Stimulated activated CD8-positive, alpha-beta memory T cell treated with anti-CD3 and anti-CD28 coated beads, Interleukin-4, amount 100 ng/mL, for 48 hours (primary cell): ENCODE measurements around the gene XXYLT1.

Experiments used
- DNase-seq: peaks from one replicate; pipeline ENCODE4 v3.0.0-alpha.2; 2020

The XXYLT1 gene

DNA sequence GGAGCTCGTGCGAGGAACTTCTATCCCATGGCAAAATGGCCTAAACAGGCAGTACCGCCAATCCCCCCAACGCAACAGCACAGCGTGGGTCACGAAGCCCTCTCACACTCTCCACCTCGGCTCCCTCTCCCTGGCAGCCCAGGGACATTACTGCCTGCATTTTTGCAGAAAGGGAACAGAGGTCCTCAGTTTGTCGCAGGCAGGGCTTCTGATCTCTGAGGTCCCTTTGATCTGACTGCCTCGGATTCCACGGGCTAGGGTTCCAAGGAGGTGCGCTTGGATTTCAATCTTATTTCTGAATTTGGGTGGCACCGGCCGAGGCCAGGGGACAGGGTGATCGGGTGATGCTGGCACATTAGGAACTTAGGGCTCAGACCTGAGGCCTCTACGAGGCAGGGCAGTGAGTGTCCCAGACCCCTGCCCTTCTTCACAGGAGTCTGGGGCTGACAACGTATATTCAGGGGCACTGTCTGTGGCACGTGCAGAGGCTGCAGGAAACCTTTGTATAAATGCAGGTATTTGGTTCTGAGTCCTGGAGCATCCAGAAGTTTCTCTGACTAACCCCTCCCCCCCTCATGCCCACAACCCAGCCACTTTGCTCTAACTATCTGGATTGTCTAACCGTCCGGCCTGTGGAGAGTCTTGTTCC lies 197.9 kb downstream of the XXYLT1 start:
- DNase-seq = no peak

DNA sequence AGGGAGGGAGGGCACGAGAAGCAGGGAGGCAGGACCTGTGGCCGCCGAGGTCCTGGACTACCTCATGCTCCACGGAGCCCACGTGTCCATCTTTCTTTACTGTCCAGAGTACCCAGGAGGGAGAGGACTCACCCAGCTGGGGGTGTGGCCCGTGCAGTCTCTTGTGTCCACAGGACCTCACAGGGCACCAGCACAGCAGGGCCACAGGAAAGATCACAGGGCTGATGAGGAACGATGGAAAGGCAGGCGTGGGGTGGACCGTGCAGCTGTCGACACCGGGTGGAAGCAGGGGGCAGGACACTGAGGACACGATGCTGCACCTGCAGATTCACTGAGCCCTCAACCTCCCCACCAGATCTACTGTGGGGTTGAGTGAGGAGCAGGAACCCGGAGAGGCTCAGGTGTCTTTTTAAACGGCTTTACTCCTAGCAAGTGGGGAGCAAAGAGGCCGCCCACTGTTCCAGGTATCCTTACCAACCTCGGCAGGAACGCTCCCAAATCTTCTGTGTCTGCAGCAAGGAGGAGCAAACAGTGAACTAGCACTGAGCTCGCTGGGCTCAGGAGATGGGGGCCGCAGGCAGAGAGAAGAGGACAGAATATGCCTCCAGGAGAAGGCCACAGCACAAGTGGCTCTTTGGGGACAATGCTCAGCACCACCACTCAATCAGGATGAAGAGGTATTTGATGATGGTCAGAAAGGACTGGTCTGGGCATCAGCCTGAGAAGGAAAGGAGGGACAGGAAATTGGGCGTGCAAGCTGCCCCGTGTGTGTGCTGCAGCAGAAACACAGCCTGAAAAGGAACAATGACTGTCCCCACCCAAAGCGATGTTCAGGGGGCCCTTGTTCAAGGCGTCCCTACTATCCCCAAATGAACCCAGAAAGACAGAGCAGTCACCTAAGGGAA lies 198.8 kb downstream of the XXYLT1 start:
- DNase-seq = no peak

DNA sequence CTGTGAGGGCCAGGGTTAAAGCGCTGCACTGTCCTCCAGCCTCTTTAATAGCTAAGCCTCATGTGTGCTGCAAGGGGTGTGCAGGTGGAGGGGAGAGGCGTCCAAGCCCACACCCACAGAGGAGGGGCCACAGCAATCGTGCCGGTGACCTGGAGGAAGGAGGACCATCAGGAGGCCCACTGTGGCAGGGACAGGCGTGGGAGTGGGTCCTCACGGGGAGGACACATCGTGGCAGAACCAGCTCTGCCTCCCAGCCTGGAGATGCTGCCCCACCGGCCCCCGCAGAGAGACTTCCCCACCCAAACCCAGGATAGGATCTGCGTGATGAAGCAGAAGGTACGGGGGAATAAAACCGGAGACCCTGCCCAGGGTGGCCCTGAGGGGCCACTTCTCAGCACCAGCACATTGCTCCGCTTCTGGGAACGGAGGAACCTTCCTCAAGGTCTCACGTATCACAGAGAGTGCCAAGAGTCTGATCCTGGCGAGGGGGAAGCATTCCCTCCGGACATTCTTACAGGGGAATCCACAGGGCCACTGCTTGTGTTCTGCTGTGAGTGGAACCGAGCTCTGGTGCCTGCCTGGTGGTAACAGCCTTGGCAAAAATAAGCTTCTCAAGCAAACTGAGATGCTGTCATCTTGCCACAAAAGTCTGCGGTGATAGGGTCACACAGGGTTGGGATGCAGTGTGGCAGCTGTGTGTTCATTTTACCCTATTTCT lies 199.8 kb downstream of the XXYLT1 start:
- no peak for DNase-seq

DNA sequence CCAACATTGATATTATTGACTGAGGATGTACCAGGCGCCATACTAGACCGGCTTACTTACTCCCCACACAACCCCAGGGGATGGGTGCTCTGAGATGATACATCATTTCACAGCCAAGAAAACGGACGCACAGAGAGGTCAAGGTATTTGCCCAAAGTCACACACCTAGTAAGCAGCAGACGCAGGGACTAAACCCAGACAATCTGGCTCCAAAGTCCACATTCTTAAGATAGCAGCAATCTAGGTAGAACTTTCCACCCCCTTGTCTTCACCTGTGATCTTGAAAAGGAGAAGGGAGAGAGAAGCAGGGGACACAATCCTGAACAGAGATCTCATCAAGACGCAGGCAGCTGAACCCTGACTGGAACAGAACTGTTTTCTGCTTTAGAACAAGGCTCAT lies 200.6 kb downstream of the XXYLT1 start:
- no peak for DNase-seq

DNA sequence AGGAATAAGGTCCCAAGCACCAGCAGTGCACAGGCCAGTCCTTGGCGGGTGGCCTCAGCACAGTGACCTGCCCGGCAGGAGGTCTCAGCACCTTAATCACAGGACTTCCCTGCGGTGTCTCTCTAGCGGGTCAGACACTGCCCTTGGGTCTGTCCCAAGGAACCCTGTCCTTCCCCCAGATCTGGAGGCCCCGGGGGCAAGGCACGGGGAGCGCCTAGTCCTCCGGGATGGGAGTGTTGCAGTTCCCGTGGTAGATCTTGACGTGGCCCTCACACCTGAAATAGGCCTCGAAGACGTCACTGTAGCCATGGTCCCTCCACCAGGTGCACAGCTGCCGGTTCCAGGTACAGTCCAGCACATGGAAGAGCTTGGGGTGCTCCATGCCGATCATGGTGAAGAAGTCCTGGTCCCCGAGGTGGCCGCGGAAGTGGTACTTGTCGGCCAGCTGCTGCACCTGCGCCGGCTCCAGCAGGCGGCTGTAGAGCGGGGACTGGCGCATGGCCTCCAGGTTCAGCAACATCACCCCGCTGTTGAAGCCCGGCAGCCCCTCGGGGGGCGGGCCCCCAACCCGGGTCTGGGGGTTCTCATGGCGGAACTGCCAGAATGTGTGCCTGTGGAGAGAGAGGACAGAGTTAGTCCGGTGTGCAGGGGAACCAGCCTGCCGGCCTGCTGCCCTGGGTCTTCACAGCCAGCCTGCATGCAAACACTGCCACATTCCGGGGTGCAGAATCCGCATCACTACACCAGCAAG lies 201.3 kb downstream of the XXYLT1 start:
- no peak for DNase-seq

DNA sequence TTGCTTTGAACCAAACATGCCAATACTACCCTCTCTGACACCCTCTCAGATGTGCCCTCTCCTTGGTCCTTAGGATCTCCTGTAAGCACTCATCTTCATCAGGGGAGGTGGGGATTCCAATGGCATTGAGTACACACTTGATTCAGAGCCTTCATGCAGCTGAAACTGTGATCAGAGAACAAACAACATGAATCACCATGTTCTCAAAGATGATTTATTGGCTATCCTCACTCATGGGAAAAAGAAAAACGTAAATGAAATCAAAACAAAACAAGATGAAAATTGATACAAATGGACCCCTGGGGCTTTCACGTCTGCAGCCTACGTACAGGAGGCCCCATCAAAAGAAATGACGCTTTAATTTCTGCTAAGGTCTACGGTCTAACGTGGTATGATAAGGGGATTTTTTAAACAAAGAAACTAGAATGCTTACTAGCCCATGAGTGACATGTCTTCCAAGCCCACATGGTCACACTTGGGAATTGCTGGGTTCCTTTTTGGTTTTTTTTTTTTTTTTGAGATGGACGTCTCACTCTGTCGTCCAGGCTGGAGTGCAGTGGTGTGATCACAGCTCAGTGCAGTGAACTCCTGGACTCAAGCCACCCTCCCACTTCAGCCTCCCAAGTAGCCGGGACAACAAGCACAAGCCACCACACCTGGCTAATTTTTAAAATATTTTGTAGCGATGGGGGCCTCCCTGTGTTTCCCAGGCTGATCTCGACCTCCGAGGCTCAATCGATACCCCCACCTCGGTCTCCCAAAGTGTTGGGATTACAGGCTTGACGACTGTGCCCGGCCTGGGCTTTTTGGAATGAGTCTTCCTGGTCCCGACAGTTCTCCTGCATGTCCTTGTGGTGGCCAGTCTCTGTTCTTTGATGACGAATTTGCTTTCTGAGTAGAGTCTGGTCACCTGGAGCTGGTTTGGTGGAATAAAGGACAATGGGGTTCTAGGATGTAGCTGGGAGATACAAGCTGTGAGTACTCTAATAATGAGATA lies 202.6 kb downstream of the XXYLT1 start:
- no peak for DNase-seq

DNA sequence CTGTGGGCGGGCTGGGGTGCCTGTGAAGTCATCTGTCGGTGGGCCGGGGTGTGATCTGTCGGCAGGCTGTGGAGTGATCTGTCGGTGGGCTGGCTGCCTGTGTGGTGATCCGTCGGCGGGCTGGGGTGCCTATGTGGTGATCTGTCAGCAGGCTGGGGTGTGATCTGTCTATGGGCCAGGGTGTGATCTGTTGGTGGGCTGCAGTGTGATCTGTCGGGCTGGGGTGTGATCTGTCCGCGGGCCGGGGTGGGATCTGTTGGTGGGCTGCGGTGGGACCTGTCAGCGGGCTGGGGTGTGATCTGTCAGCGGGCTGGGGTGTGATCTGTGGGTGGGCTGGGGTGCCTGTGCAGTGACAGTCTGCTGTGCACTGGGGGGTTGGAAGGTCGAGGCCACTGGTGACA lies 204.5 kb downstream of the XXYLT1 start:
- DNase-seq = no peak

DNA sequence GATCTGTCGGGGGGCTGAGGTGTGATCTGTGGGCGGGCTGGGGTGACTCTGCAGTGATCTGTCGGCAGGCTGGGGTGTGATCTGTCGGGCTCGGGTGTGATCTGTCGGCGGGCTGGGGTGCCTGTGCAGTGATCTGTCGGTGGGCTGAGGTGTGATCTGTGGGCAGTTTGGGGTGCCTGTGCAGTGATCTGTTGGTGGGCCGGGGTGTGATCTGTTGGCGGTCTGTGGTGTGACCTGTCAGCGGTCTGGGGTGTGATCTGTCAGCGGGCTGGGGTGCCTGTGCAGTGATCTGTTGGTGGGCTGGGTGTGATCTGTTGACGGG lies 205.1 kb downstream of the XXYLT1 start:
- no peak for DNase-seq

DNA sequence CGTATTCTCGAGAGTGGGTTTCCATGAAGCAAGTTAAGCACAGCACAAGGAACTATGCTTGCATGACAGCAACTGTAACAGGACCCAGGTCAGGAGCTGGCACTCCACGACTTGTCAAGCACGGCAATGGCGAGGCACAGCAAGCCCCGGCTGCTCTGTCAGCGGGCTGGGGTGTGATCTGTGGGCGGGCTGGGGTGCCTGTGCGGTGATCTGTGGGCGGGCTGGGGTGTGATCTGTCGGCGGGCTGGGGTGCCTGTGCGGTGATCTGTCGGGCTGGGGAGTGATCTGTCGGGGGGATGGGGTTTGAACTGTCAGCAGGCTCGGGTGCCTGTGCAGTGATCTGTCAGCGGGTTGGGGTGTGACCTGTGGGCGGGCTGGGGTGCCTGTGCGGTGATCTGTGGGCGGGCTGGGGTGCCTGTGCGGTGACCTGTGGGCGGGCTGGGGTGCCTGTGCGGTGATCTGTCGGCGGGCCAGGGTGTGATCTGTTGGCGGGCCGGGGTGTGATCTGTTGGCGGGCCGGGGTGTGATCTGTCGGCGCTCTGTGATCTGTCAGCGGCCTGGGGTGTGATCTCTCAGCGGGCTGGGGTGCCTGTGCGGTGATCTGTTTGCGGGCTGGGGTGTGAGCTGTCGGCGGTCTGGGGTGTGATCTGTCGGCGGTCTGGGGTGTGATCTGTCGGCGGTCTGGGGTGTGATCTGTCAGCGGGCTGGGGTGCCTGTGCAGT lies 205.7 kb downstream of the XXYLT1 start:
- no peak for DNase-seq

DNA sequence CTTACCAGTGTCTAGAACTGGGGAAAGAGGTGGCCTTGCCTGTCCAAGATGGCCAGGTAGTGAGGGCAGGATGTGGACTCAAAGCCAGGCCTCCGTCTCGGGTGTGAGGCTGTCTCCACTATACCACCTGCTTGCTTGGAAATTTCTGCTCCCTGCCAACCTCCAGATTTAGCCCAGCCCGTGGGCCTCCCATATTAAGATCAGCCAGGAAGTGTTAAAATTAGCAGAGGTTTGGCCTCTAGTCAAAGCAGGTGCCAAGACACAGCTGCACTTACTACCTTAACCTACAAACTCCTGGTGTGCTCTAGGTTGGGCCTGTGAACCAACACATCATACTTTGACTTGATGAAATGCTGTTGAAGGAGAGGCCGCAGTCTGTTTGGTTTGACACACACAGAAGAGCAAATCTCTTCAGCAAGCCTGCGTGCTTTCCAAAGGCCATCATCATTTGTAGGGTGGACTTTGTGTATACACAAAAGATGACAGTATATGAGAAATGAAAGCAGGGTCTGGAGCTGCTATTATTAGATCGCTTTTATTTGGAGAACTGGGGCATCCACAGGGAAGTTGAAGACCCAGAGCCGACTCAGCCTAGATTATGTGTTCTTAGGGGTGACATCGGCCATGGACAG lies 206.5 kb downstream of the XXYLT1 start:
- DNase-seq = no peak

DNA sequence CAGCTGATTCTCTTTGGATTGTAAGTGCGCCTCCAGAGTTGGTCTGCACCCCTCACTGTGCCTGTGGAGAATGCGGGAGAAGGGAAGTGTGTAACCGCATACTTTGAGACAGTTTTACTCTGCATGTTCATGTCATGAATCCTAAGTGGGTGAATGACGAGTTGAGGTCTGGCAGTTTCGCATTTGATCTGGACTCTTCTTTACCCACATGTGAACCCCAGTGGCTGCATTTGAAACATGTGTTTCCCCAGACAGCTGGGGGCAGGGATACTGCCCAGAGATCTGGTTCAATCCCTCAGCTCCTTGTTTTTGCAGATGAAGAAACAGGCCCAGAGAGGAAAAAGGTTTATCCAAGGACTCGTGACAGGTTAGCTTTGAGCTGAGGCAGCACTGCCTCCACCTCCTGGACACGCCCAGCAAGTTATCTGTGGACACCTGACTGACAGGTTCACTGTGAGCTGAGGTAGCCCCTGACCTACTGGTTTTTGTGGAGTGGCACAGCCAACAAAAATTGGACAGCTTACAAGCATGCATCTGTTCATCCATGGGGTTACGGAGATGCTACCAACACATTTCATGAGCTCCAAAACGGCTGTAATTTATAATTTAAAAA lies 207.3 kb downstream of the XXYLT1 start:
- no peak for DNase-seq

DNA sequence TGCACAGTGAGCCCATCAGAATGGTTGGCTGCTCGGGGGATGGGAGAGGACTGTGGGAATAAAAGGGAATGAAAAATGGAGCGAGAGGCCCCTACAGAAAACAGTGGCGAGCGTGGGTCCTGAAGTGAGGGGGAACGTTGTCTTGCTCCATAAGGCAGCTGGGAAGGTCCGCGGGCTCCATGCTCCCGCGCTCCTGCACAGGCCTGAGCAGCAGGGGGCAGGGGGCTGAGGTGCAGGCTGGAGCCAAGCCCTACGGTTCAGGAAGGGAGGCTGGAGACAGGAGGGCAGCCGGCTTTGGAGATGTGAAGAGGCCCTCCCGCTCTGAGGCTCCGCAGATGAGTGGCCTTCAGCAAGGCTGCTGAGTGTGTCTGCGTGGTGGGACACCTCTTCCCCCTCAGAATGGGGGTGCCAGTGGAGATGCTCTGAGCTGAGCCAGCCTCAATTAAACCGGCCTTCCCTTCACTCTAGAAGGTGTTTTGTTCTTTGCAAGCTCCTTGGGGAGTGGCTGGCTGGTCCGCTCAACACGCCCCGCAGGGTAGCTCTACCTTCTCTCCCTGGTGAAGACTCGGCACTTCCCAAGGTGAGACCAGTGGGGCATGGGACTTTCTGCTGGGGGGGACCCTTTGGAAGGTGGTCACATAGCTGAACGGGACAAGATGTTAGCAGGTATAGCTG lies 208.0 kb downstream of the XXYLT1 start:
- DNase-seq = no peak

DNA sequence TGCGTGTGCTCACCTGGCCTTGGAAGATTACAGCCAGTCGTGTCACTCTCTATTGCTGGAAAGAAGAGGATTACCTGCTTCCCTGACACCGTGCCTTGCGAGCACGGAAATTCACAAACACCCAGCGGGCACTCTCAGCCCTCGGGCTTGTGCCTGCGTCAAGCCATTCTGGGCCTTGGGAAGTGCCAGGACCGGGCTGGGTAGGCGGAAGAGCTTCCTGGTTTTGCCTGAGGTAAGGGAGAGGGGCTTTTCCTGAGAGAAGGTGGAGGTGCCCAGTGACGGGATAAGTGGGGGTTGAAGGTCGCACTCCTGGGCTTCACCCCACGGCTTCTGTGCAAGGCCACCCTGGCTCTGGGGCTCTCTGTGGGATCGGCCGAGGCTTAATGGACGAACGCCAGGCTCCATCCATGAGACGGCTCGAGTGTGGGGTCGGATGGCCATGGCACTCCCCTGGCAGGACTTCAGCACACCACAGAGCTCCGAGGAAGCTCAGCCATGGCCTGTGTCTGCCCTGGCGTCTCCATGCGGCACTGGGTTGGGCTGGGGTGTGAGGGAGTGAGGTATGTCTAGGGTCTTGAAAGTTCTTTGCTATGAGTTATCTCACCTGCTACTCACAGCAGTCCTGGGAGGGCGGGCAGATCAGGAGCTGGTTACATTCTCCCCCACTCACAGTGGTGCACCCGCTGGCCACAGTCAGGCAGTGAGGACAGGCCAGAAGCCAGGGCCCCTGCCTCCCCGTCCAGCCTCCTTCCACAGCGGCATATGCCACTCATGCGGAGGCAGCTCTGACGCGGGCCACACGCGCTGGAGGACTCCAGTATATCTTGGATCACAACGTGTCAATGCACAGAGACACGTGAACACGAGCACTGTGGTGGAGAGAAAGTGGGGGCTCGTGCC lies 209.0 kb downstream of the XXYLT1 start:
- DNase-seq = no peak

DNA sequence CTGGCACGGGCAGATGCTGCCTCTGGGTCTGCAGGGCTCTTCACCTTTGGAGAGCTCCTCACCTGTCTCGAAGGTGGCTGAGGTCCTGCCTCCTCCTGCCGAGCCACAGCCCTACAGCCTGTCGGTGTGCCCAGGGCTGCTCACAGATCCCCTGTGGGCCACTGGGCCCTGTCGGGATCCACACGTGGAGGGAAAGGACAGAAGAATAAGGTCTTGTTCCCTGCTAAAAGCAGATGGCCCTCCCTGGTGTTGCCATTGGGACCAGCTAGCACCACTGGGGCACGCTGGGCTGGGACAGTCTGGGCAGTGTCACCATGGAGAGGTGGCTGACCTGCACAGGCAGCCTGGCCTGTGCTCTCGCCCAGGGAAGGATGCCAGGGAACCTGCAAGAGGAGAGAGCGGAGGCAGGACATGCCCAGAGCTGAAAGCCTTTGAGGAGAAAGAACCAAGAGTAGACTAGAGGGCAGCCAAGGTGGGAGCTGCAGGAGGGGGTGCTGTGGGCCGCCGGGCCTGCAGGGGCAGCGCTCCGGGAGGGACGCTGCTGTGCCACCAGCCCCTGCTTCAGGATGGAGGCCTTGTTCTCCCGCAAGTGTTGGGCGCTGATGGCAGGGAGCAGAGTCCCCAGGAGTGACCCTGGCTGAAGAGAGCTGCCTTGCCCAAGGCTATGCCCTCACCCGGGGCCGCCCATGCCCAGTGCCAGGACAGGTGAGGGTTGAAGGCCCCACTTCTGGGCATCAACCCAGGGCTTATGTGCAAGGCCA lies 210.2 kb downstream of the XXYLT1 start:
- no peak for DNase-seq

DNA sequence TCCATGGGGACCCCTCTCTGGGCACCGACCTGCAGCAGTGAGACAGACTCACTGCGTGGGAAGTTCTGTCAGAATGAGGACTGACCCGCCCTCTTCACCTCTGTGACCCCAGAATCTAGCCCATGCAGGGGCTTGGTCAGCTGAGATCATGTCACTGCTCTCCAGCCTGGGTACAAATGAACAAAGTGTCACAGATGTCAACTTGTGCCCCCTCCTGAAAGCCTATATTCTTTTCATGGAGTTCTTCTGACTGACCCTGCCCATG lies 210.8 kb downstream of the XXYLT1 start:
- DNase-seq = no peak

DNA sequence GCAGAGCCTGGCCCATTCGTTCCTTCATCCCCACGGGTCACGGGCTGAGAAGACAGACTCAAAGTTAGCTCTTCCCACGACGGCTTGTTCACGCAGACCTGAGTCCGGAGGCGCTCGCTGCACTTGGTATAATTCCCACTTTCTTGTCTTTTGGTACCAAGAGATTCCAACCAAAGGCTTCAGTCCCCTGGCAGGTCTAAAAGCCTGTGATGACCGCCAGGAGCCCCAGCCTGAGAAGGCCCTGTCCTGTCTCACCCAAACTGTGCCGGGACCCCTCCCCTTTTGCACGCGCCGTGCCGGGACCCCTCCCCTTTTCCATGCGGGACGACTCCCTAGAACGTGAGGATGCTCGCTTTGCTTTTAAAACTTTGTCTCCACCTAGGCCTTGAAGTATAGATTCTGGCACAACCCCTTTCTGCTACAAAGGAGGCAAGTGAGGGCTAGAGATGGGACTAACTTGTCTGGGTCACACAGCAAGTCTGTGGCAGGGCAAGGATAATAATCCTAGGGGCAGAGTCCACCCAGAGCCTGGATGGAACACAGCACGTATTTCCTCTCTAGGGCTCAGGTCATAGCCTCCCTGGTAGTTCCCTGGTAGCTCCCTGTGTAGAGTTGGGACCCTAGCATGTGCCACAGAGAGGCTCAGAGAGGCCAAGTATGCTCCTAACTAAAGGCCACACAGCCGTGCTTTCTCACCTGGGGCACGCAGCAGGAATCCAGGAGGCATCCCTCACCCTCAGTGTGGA lies 211.3 kb downstream of the XXYLT1 start:
- no peak for DNase-seq

DNA sequence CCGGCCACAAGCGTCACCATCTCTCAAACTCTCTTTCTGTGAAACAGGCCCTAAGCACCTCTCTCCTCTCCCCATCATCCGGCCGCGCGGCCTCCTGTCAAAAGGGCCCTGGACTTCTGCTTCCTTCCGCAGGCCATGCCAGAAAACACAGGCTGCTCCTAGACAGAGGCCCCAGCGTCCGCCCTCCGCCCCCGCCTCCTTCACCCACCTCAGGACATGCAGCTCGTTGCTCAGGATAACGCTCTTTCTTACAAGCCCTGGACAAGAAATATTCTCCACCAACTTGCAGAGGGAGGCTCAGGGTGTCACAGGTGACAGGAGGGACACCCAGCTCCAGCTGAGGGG lies 212.0 kb downstream of the XXYLT1 start:
- DNase-seq = no peak
